K562 (cell line): ENCODE data around the gene MMP15. TPM values are rescaled to one million over a fixed set of nuclear protein-coding genes. Genes with fewer than 3 reads are reported as not detected.

Experiments used
- ARID1B ChIP-seq: fragments of 450-650 bp; IDR thresholded peaks from 2 replicates; pipeline ENCODE4 v1.6.1; 2016; ENCODE audit warnings: antibody characterized with exemption, mild to moderate bottlenecking, inconsistent platforms
- CREB1 ChIP-seq, 2 experiments: sonication (generic) in 1 of 2; formaldehyde crosslinking in 1 of 2; IDR thresholded peaks; 2 replicates each; pipeline versions ENCODE4 v1.6.1 to v1.8.0; 2012 to 2022; ENCODE audit warnings: inconsistent platforms in 1 of 2, mild to moderate bottlenecking in 1 of 2, missing genetic modification reagents in 1 of 2, moderate library complexity in 1 of 2
- ELF1 ChIP-seq: fragments of 200-800 bp; sonication (Bioruptor generic); IDR thresholded peaks from 2 replicates; pipeline ENCODE4 v1.6.1; 2016; ENCODE audit warnings: missing genetic modification characterization, missing compliant biosample characterization
- LCOR ChIP-seq: sonication (generic); formaldehyde crosslinking; IDR thresholded peaks from 2 replicates; pipeline ENCODE4 v1.8.0; 2022; ENCODE audit warnings: mild to moderate bottlenecking, missing genetic modification reagents
- MAX ChIP-seq: sonication (generic); formaldehyde crosslinking; IDR thresholded peaks from 2 replicates; pipeline ENCODE4 v1.9.0; 2022; ENCODE audit warnings: mild to moderate bottlenecking, missing genetic modification reagents
- MYC ChIP-seq, 2 experiments: fragments of 250-450 bp in 1 of 2; sonication (Bioruptor Pico) in 1 of 2; IDR thresholded peaks; 2 replicates each; pipeline versions ENCODE4 v1.5.1 to v1.6.1; 2012 to 2021; ENCODE audit warnings: low read depth in 2 of 2, borderline replicate concordance in 1 of 2, improper control_type of control experiment in 1 of 2, low read length in 1 of 2, mild to moderate bottlenecking in 1 of 2, moderate library complexity in 1 of 2
- SP2 ChIP-seq: IDR thresholded peaks from 2 replicates; pipeline ENCODE4 v1.6.1; 2011; ENCODE audit warnings: mild to moderate bottlenecking, low read depth, low read length, moderate library complexity; ENCODE audit not compliant: poor library complexity, severe bottlenecking; ENCODE audit errors: extremely low read depth
- TCFL5 ChIP-seq: fragments of 250-450 bp; sonication (Bioruptor Pico); conservative IDR thresholded peaks from 2 replicates; pipeline ENCODE4 v1.6.1; 2021; ENCODE audit warnings: mild to moderate bottlenecking, moderate library complexity, matching md5 sums
- ZBTB33 ChIP-seq: sonication (generic); formaldehyde crosslinking; IDR thresholded peaks from 2 replicates; pipeline ENCODE4 v1.8.1; 2023; ENCODE audit warnings: mild to moderate bottlenecking, missing genetic modification reagents
- ZNF41 ChIP-seq: fragments of 250-450 bp; sonication (Bioruptor Pico); conservative IDR thresholded peaks from 2 replicates; pipeline ENCODE4 v1.4.0; 2020; ENCODE audit warnings: mild to moderate bottlenecking
- ZNF445 ChIP-seq: fragments of 250-450 bp; sonication (Bioruptor Pico); IDR thresholded peaks from 2 replicates; pipeline ENCODE4 v1.4.0; 2020; ENCODE audit warnings: low read depth, mild to moderate bottlenecking, moderate library complexity
- ZNF76 ChIP-seq: fragments of 250-450 bp; sonication (Bioruptor Pico); IDR thresholded peaks from 2 replicates; pipeline ENCODE4 v1.4.0; 2020; ENCODE audit warnings: mild to moderate bottlenecking, moderate library complexity, borderline replicate concordance
- polyA plus RNA-seq, 8 experiments: library from polyadenylated mRNA; depleted of rRNA in 4 of 8; stranded (reverse) in 5 of 8; unstranded in 3 of 8; fragments of >200 nt; fragmentation: Nextera tagmentation in 2 of 8; fragmentation: Illumina TruSeq in 1 of 8; extraction: Ambion mirVana in 2 of 8; extraction: Trizol in 1 of 8; gene quantifications; 2 replicates each; pipeline versions ENCODE4 v1.2.1 to v1.2.3, GENCODE V29; 2011 to 2014; ENCODE audit warnings: inconsistent platforms in 1 of 8, missing spikeins in 1 of 8
- total RNA-seq, 7 experiments: library from RNA; depleted of rRNA in 6 of 7; stranded (reverse); fragments of >200 nt in 6 of 7; fragmentation: Illumina TruSeq in 2 of 7; extraction: Trizol in 2 of 7; gene quantifications; 2 replicates each; pipeline versions ENCODE4 v1.2.1 to v1.2.3, GENCODE V29; 2011 to 2021; ENCODE audit warnings: low replicate concordance in 1 of 7
- TF ChIP-seq, protein P1 (sequence below), 2 experiments: IDR thresholded peaks; 2 replicates each; pipeline ENCODE4 v1.6.1; 2011; ENCODE audit warnings: borderline replicate concordance in 1 of 2, control low read depth in 1 of 2, low read depth in 1 of 2, low read length in 1 of 2, mild to moderate bottlenecking in 1 of 2, mixed read lengths in 1 of 2, moderate library complexity in 1 of 2; ENCODE audit not compliant: insufficient read depth in 1 of 2, insufficient read length in 1 of 2, poor library complexity in 1 of 2, severe bottlenecking in 1 of 2; ENCODE audit errors: extremely low read depth in 1 of 2
- TF ChIP-seq, protein P2 (sequence below): fragments of 450-650 bp; conservative IDR thresholded peaks from 2 replicates; pipeline ENCODE4 v1.6.1; 2016; ENCODE audit warnings: missing genetic modification characterization, low read depth, mild to moderate bottlenecking, missing compliant biosample characterization, moderate library complexity
- TF ChIP-seq, protein P3 (sequence below), 3 experiments: fragments of 200-800 bp in 1 of 3; fragments of 250-450 bp in 1 of 3; fragments of 450-650 bp in 1 of 3; sonication (Bioruptor Pico) in 1 of 3; sonication (Bioruptor generic) in 1 of 3; formaldehyde crosslinking in 1 of 3; IDR thresholded peaks; 2 replicates each; pipeline versions ENCODE4 v1.6.1 to v1.8.0; 2016 to 2022; ENCODE audit warnings: mild to moderate bottlenecking in 2 of 3, missing genetic modification characterization in 2 of 3, missing compliant biosample characterization in 1 of 3, moderate library complexity in 1 of 3

MMP15 gene
- total and polyA plus RNA-seq, 9 of the 15 experiments (the other 6 are each of a cell fraction or from before 2014, with no cell fraction given), result 0.01 to 20.4 (median 5.5) TPM

DNA sequence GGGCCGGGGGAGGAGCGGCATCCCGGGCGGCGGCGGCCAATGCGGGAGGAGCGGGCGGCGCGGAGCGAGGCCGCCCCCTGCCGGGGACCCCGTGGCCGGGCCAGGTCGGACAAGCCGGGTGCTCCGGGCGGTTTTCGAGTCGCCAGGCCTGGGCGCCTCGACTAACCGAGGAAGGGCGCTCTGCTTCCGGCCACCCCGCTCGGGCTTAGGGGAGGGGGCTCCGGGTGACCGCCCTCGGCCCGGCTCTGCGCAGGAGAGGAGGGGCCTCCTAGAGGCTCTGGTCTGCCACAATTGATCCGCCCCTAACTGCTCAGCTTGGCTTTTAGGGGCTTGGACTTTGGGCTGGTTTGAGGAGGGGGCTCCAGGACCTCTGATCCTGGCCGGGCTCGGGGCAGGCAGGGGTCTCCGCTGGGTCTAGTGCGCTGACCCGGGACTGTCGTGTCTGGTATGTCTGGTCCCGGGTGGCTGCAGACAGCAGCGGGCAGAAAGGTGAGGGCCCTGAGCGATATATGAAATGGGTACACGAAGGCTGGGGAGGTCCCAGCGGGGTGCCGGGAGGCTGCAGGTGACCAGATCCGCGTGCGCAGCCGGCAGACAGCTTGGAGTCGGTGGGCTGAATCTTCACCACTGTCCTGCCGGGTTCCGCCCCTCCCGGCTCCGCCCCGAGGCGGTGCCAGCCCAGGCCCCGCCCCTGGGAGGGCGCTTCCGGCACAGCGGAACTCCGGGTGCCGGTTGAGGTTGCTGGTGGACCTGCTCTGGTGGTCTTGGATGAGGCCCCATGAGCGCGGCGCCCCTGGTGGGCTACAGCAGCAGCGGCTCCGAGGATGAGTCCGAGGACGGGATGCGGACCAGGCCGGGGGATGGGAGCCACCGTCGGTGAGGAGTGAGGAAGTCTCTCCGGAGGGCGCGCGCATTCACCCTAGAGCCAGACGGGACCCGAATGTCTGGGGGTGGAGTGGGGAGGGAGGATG lies 24.6 kb upstream of the MMP15 start, which contains the start of gene USB1 (continued):
- TF ChIP-seq, protein P1, sequence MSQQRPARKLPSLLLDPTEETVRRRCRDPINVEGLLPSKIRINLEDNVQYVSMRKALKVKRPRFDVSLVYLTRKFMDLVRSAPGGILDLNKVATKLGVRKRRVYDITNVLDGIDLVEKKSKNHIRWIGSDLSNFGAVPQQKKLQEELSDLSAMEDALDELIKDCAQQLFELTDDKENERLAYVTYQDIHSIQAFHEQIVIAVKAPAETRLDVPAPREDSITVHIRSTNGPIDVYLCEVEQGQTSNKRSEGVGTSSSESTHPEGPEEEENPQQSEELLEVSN (IDR thresholded peaks at IDR 0.05; ENCODE audit: borderline replicate concordance in 1 of 2, extremely low read depth in 1 of 2, insufficient read depth in 1 of 2, insufficient read length in 1 of 2, low read depth in 1 of 2, low read length in 1 of 2, poor library complexity in 1 of 2, severe bottlenecking in 1 of 2), result peak in 1 of 2 experiments; percentile 75
- TF ChIP-seq MYC (IDR thresholded peaks at IDR 0.05; ENCODE audit: low read depth, low read length) (peak; percentile 53; the same call in 1 of the 2 replicates), MYC (CRISPR knock-in tag; IDR thresholded peaks at IDR 0.05; ENCODE audit: borderline replicate concordance, low read depth) (peak; percentile 81; the same call in 1 of the 2 replicates), MAX (CRISPR knock-in tag) (peak; percentile 59), ZNF445 (CRISPR knock-in tag) (no peak), ZNF76 (CRISPR knock-in tag) (peak; percentile 33; the same call in 1 of the 2 replicates), TCFL5 (CRISPR knock-in tag) (no peak), ZNF41 (no peak), ELF1 (peak; percentile 78), ZBTB33 (CRISPR knock-in tag) (no peak), SP2 (no peak), CREB1 (IDR thresholded peaks at IDR 0.05) (peak; percentile 24; the same call in 1 of the 2 replicates), CREB1 (CRISPR knock-in tag; IDR thresholded peaks at IDR 0.05) (no peak), LCOR (CRISPR knock-in tag) (0 out of 2 replicates have a peak, but pooled peaks have one; percentile 23), ARID1B (no peak; the same call in 1 of the 2 replicates)
- TF ChIP-seq, protein P2, sequence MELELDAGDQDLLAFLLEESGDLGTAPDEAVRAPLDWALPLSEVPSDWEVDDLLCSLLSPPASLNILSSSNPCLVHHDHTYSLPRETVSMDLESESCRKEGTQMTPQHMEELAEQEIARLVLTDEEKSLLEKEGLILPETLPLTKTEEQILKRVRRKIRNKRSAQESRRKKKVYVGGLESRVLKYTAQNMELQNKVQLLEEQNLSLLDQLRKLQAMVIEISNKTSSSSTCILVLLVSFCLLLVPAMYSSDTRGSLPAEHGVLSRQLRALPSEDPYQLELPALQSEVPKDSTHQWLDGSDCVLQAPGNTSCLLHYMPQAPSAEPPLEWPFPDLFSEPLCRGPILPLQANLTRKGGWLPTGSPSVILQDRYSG (tag), result no peak
- TF ChIP-seq, protein P3, sequence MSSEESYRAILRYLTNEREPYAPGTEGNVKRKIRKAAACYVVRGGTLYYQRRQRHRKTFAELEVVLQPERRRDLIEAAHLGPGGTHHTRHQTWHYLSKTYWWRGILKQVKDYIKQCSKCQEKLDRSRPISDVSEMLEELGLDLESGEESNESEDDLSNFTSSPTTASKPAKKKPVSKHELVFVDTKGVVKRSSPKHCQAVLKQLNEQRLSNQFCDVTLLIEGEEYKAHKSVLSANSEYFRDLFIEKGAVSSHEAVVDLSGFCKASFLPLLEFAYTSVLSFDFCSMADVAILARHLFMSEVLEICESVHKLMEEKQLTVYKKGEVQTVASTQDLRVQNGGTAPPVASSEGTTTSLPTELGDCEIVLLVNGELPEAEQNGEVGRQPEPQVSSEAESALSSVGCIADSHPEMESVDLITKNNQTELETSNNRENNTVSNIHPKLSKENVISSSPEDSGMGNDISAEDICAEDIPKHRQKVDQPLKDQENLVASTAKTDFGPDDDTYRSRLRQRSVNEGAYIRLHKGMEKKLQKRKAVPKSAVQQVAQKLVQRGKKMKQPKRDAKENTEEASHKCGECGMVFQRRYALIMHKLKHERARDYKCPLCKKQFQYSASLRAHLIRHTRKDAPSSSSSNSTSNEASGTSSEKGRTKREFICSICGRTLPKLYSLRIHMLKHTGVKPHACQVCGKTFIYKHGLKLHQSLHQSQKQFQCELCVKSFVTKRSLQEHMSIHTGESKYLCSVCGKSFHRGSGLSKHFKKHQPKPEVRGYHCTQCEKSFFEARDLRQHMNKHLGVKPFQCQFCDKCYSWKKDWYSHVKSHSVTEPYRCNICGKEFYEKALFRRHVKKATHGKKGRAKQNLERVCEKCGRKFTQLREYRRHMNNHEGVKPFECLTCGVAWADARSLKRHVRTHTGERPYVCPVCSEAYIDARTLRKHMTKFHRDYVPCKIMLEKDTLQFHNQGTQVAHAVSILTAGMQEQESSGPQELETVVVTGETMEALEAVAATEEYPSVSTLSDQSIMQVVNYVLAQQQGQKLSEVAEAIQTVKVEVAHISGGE (CRISPR knock-in tag; IDR thresholded peaks at IDR 0.05), result peak in 2 of 3 experiments; percentile 34 to 90; a peak in 3 of 6 replicates
